Stimulated activated CD8-positive, alpha-beta memory T cell treated with anti-CD3 and anti-CD28 coated beads, Interleukin-15, amount 100 ng/mL, for 1 hour (primary cell): ENCODE data around the gene TMEM40.
"Not testable (repeated sequence)": the region's sequence is repeated elsewhere in the genome, so short reads cannot be mapped to it uniquely, and the experiment has no call there.

Experiments used
- DNase-seq: peaks from one replicate; pipeline ENCODE4 v3.0.0-alpha.2; 2020; ENCODE audit warnings: low read depth

Gene TMEM40

DNA sequence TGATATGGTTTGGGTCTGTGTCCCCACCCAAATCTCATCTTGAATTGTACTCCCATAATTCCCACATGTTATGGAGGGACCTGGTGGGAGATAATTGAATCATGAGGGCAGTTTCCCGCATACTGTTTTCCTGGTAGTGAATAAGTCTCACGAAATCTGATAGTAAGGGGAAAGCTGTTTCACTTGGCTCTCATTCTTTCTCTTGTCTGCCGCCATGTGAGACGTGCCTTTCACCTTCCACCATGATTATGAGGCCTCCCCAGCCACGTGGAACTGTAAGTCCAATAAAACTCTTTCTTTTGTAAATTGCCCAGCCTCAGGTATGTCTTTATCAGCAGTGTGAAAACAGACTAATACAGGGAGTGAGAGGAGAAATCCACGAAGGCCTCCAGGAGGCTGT is 16.9 kb upstream of the TMEM40 start:
- DNase-seq, result not testable (repeated sequence)

DNA sequence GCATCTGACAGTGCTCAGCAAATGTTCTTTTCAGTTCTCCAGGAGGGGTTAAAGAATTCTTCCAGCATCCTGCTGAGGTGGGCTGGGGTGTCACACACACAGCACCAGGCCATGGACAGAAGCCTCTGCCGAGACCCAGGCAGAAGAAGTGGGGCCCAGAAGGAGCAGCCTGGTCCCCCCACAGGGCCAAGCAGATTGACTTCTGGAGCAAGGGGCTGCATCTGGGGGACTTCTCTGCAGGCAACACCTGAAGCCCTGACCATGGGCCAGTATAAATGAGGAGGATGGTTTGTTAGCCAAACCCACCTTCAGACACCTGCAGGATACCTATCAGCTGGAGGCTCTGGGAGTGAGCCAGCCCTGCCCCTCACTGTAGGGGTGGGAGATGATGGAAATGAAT is 16.2 kb upstream of the TMEM40 start:
- no peak for DNase-seq

DNA sequence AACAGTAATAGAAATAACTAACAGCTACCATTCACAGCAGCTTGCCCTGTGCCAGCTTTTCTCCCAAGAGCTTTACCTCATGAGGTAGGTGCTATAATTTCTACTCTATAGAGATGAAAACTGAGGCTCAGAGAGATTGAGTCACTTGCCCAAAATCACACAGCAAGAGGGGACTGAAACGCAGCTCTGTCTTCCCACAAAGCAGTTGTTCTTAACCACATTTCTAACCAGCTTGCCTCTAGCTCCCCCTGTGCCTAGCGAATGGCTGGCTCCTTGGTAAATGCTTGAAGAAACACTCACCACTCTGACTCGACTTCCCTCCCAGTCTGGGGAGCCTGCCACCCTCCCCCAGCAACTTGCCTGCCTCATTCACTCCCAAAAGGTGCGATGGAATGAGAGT is 15.6 kb upstream of the TMEM40 start:
- DNase-seq, result no peak

DNA sequence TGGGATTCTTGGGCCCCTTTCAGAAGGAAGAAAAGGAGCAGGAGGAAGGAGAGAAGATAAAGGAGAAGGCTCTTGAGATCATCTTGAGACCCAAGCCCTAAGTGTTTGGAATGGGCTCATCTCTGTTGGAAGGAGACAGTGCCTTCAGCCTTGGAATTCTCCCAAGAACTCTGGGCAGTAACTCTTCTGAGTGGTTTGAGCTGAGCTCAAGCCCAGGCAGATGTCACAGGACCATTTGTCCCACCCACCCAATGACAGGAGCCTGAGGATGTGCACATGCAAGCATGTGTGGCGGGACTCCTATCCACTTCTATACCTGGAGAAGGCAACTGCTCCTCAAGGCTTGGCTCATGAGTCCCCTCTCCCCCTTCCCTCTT is 14.6 kb upstream of the TMEM40 start:
- no peak for DNase-seq

DNA sequence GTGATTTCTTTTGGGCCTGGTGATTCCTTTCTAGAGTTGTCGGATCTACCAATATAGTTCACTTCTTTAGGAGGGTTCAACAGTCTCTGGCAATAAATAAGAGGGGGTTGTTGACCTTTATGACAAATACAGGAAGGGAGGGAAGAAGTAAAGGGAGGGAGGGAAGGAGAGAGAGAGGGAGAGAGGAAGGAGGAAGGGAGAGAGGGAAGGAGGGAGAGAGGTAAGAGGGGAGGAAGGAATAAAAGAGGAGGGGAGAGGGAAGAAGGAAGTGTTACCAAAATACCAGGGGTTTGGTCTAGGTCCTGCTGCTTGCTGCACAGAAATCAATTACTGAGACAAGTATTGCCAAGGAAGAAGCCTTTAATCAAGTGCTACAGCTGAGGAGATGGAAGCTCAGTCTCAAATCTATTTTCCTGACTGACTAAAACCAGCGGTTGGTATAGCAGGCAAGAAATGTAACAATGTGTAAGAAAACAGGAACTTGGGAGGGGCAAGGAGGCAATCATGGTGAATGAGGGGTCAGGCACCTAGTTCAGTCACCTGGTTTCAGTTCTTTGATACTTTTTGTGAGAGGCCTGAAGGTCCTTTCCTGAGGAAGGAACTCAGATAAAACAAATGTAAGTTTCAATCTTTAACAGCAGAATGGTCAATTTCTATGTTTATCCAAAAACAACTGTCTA is 14.1 kb upstream of the TMEM40 start:
- DNase-seq, result no peak

DNA sequence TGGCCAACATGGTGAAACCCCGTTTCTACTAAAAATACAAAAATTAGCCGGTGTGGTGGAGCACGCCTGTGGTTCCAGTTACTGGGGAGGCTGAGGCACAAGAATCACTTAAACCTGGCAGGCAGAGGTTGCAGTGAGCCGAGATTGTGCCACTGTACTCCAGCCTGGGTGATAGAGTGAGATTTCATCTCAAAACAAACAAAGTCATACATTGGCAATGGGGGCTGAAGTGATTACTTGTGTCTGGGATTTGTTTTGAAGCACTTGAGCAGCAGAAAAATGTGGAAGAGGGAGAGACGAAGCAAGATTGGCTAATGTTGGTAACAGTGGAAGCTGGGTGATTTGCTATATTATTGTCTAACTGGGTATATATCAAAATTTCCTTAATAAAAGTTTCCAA is 13.4 kb upstream of the TMEM40 start:
- DNase-seq, result no peak

DNA sequence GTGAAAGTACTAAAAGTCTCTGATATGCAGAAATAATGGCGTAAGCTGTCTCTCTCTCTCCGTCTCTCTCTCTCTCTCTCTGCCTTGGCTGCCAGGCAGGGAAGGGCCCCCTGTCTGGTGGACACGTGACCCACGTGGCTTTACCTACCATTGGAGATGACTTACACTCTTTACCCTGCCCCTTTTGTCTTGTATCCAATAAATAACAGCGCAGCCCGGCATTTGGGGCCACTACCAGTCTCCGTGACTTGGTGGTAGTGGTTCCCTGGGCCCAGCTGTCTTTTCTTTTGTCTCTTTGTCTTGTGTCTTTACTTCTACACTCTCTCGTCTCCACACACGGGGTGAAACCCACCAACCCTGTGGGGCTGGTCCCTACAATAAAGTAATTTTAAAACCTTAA is 12.2 kb upstream of the TMEM40 start:
- DNase-seq, result no peak

DNA sequence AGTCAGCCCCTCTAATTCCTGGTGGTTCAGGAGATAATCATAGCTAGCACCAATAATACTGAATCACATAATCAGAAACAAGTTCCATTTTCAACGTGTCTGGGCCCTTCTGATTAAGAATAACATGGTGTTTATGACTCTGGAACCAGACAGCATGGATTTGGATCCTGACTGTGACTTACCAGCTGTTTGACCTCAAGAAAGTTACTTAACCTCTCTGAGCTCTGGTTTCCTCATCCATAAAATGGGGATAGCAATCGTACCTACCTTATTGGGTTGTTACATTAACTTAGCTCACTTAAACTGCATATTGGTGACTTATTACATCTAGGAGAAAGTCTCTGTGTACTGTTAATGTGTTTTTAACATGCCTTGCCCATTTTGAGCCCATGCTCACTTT is 10.7 kb upstream of the TMEM40 start:
- no peak for DNase-seq

DNA sequence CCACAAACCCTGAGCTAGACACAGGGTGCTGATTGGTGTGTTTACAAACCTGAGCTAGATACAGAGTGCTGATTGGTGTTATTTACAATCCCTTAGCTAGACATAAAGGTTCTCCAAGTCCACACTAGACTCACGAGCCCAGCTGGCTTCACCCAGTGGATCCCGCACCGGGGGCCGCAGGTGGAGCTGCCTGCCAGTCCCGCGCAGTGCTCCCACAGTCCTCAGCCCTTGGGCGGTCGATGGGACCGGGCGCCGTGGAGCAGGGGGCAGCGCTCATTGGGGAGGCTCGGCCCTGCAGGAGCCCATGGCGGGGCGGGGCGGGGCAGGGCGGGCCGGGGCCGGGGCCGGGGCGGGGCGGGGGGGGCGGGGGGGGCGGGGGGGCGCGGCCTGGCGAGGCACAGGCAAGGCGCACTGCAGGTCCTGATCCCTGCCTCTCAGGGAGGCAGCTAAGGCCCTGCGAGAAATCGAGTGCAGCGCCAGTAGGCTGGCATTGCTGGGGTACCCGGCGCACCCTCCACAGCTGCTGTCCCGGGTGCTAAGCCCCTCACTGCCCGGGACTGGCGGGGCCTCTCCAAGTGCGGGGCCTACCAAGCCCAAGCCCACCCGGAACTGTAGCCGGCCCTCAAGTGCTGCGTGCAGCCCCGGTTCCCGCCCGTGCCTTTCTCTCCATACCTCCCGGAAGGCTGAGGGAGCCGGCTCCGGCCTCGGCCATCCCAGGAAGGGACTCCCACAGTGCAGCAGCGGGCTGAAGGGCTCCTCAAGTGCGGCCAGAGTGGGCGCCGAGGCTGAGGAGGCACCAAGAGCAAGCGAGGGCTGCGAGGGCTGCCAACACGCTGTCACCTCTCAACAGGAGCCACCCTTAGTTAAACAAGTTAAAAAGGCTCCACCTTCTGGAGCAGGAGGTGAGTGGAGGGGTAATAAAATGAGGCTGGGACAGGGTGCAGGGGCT is 9.8 kb upstream of the TMEM40 start:
- DNase-seq, result no peak

DNA sequence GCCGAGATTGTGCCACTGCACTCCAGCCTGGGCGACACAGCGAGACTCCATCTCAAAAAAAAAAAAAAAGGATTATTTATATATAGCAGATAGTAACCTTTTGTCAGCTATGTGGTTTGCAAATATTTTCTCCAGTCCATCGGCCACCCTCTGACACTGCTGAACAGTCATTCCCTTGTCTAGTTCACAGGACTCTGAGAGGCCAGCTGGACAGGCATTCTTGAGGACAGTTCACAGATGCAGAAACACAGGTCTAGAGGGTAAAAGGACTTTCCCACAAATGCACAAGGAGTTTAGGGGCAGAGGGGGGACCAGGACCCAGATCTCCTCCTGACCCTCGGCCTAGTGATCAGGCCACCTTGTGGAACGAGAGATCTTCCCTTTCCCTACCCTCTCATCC is 7.5 kb upstream of the TMEM40 start:
- no peak for DNase-seq

DNA sequence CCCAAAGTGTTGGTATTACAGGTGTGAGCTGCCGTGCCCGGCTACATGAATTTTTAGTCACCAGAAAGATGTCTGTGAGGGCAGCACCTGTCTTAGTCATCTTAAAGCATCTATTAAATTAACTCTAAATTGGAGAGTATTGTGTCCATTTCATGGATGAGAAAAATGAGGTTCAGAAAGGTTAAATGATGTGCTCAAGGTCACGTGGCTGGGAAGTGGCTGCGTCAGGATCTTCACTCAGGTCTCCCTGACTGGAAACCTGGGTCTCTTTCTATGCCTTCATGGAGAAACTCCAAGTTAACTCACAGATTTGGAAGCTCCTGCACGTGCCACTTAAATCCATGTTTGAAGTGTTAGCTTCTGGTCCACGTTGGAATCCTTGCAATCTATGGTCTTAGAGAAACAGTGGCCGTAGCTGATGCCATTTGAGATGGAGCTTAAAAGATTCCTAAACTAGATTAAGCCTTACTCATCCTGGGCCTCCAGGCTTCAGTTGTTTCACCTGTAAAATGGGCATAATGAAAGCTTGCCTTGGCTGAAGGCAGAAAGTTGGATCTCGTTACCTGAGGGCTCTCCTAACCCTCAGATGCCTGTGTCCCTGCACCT is 5.2 kb upstream of the TMEM40 start:
- no peak for DNase-seq

DNA sequence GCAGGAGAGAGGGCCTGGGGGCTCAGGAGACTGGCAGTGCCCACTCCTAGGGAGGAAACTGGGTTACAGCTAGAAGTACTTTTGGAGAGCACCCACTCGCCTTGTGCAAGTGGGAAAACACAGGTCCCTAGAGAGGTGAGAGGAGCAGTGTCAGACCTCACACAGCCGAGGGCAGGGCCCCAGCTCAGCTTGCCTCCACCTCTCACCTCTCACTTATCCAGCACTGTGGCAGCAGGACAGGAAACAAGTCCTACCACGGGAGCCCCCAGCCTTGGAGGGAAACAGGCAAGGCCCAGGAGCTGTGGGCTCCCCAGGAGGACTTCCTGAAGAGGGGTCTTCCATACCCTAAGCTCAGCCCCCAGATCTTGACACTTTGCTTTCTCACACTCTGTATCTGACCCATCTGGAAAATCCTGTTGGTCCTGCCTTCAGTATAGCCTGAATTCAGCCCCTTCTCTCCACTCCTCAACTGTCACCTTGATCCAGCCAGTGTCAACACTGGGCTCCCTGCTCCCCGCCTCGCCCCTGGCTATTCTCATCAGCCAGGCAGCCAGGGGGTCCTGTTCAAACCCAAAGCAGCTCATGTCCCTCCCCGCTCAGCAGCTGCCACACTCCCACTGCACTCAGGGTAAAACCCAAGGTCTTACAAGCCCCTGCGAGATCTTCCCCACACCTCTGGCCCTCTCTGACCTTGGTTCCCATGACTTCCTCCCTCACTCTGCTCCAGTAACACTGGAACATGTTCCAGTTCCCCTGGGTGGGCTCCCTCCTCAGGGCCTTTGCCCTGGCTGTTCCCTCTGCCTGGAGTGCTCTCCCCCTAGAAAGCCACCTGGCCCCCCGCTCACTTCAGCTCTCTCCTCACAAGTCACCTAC is 870 bp upstream of the TMEM40 start:
- no peak for DNase-seq

DNA sequence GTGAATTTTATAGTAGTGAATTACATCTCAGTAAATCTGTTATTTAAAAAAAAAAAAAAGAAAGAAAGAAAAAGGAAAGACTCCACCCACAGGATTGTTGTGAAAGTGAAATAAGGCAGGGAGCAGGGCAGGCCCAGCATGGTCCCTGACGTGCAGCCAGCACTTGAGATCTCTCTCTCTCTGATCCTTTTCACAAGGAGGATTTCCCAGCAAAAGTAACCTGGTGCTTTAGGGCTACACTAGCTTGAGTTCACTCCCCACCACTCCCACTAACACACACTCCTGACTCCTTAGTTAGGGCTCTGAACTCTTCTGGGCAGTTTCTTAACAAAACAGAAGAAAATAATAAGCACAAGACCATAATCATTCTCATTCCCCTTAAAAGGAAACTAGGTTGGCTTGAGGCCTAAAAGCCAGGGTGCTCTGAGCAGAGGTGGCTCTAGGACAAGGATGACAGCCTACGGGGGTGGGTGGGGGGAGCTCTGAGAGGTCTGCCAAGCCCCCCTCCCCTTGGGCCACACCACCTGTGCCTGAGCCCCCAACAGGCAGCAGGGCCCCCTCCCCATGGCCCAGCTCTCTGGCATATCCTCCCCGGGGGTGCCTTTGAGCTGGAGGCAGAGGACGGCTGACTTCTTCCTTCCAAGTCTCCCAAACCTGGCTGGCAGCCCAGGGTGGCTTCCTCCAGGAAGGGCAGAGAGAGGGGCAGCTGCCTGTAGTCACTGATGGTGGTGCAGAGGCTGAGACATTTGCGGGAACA is 856 bp downstream of the TMEM40 start:
- no peak for DNase-seq

DNA sequence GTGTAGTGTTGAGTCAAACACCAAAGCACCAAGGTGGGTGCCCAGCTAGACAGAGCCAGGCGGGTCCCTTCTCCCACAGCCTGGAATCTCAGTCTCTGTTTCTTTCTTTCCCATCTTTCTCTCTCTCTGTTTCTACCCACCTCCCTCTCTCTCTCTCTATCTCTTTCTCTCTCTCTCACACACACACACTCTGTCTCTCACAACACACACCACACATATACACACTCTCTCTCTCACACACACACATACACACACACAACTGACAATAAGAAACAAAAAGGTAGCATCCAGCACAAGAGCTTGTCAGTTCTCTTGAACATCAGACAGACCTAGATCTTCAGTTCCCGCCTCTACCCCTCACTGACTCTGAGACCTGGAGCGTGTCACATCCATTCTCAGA is 2.4 kb downstream of the TMEM40 start:
- DNase-seq, result no peak

DNA sequence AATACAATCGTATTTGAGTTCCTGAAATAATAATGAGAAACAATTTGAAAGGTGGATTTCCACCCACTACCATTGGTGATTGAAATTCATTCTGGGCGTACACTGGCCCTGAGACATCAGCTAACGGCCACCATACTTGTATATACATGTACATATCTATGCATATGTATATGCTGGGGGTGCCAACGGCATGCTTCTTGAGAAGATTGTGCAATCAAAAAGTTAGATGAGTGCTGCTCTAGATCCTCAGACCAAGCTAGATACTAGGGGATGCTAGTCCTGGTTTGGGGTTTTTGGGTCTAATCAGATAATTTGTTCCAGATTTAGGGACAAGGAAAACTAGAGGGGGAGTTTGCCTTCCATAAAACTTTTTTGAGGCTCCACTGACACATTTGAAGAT is 2.9 kb downstream of the TMEM40 start:
- no peak for DNase-seq

DNA sequence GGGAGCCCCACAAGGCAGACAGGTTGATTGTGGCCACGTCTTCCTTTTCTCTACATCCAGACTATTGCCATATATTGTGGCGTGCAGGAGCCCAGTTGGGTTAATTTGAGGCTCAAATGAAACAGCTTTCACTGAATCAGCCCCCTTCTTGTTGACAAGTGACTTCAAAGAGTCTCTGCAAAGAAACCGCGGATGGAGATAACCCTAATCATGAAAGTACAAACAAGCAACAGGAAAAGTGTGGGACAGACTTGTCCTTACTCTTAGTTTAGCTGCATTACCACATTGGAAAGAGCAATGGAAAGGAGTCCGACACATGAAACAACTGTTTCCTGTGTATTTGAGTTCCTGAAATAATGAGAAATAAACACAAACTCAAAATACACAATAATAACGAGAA is 3.3 kb downstream of the TMEM40 start:
- no peak for DNase-seq

DNA sequence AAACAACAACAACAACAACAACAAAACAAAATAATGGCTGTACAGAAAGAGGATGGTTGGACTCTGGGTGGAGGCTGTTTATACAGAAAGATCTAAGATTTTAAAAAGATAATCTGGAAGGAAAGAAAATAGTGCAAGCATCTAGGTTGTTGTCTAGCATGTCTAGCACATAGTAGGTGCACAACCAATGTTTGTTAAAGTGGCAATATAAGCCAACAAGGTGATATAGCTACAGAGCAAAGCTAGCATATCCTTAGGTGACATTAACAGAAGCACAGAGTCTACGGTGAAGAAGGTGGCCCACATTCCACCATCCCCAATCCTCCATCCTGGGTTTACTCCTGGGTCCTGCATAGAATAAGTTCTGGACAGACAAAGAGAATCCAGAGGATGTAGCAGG is 4.7 kb downstream of the TMEM40 start:
- no peak for DNase-seq

DNA sequence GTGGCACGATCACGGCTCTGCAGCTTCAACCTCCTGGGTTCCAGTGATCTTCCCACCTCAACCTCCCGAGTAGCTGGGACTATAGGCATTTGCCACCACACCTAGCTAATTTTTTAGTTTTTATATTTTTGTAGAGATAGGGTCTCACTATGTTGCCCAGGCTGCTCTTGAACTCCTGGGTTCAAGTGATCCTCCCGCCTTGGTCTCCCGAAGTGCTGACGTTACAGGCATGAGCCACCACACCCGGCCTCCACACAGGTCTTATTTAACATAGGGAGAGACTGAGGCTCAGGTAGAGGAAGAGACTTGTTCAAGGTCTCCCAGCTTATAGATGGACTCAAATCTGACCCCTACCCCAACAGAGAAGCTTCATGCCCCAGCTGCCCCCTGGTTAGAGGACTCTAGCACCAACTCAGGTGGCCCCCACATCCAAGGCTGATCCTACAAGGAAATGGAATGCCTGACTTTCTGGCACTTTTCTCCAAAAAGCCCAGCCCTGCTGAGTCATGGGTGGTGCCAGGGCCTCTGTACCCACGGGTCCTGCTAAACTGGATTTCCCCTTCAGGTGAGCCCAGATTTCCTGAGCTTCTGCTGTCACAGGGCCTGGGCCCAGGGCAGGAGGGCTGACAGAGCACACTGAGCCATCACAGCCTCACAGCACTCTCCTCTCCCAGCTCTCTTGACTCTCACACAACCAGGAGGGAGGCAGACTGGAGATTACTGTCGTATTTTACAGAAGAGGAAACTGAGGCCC is 5.6 kb downstream of the TMEM40 start:
- no peak for DNase-seq

DNA sequence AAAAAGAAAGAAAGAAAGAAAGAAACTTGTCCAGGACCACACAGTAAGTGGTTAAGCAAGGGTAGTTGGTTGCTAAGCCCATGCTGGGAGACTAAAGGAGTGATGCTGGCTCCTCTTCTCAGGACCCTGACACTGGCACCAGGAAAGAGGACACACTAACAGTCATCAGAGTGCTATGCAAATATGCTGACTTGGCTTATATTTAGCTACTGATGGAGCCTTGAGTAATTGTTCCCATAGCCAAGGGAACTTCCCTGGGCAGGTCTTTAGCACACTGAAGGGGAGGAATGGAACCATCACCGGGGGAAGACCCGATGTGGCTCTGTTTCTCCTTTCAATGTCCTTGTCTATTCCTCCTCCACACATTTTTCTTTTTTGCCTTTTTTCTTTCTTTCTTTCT is 6.2 kb downstream of the TMEM40 start:
- no peak for DNase-seq

DNA sequence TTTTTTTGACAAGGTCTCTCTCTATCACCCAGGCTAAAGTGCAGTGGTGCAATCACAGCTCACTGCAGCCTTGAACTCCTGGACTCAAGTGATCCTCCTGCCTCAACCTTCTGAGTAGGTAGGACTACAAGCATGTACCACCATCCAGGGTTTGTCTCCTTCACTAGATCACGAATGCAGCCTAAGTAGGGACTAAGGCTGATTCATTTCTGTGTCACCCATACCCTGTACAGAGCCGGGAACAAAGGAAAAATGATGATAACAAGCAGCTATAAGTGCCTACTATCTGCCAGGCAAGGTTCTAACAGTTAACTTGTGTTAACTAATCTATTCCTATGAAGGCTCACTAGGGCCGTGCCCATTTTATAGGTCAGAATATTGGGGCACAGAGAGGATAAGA is 7.0 kb downstream of the TMEM40 start:
- DNase-seq, result no peak

DNA sequence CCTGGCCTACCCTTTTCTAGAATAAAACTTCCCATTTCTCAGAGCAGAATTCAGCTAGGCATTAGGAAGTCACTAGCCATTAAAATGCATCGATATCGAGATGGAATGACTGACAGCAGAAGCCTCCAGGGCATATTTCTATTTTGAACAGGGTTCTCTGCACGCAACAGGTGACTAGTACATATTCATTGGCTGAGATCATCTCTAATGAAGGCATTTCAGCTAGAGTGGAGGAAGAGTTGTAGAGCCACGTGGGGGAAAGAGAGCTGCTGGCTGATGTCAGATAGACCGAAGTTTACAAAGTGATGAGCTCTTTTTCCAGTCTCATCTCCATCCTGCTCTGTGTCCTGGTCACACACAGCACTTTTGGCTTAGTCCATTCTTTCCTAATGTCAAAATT is 7.5 kb downstream of the TMEM40 start:
- no peak for DNase-seq
